Activated B cell treated with CpG ODN at 0.5 μM for 24 hours (primary cell): ENCODE data around the gene TMTC3. TPM values are rescaled to one million over a fixed set of nuclear protein-coding genes. Genes with fewer than 3 reads are reported as not detected.
"Not testable (repeated sequence)": the region's sequence is repeated elsewhere in the genome, so short reads cannot be mapped to it uniquely, and the experiment has no call there.

Experiments
- ATAC-seq: fragments of 200-7000 bp; cut with Tn5 transposase; one replicate; pipeline ENCODE4 v1.10.0; 2021; ENCODE audit warnings: low read depth, mild to moderate bottlenecking, moderate library complexity
- CTCF ChIA-PET: fragments of 350-600 bp; sonication (Branson Sonifier 250); formaldehyde crosslinking; loops from one replicate; lab custom pipeline; 2021; ENCODE audit warnings: antibody characterized with exemption; lab: Charles Lee
- POLR2A ChIA-PET: fragments of 350-600 bp; sonication (Branson Sonifier 250); formaldehyde crosslinking; loops from one replicate; lab custom pipeline; 2021; ENCODE audit warnings: antibody characterized with exemption; lab: Charles Lee
- DNase-seq: peaks from one replicate; pipeline ENCODE4 v3.0.0; 2022
- H3K27ac Mint-ChIP-seq: one replicate; pipeline ENCODE4 v1.8.0; 2020; ENCODE audit warnings: mixed read lengths
- H3K27me3 Mint-ChIP-seq: one replicate; pipeline ENCODE4 v1.8.0; 2021; ENCODE audit warnings: mixed read lengths
- H3K36me3 Mint-ChIP-seq: one replicate; pipeline ENCODE4 v1.8.0; 2021; ENCODE audit warnings: low read depth, mixed read lengths
- H3K4me1 Mint-ChIP-seq: one replicate; pipeline ENCODE4 v1.8.0; 2021; ENCODE audit warnings: mixed read lengths
- H3K4me3 Mint-ChIP-seq: one replicate; pipeline ENCODE4 v1.8.0; 2020; ENCODE audit warnings: mild to moderate bottlenecking, mixed read lengths
- H3K9me3 Mint-ChIP-seq: one replicate; pipeline ENCODE4 v1.8.0; 2020; ENCODE audit warnings: mixed read lengths
- CTCF ChIP-seq: fragments of 200-600 bp; IDR thresholded peaks from one replicate; pipeline ENCODE4 v1.8.0; 2022; ENCODE audit warnings: antibody characterized with exemption, mild to moderate bottlenecking
- intact Hi-C: fragments of 100-400 bp; cut with micrococcal nuclease; formaldehyde crosslinking; loops from one replicate; pipeline ENCODE4 v1.15.1; 2024
- total RNA-seq: library from RNA; stranded (reverse); gene quantifications from 2 replicates; pipeline ENCODE4 v1.2.3, GENCODE V29; 2022

The TMTC3 gene
- total RNA-seq, 1 donor from 2014 or later = 7.4 TPM

- intact Hi-C loops = loop anchor here (5.0 kb wide), 3 partner anchors 63 to 1348 kb away; no protein-coding TSS in a partner anchor
- no peak for ATAC-seq
- H3K36me3 Mint-ChIP-seq = peaks cover 63% of the 10 kb centered on the region
- no peak for TF ChIP-seq CTCF
- POLR2A ChIA-PET = no interaction called here
- H3K9me3 Mint-ChIP-seq = no peaks in the 10 kb centered on the region
- CTCF ChIA-PET = no interaction called here
- no peak for DNase-seq
- H3K27me3 Mint-ChIP-seq = no peaks in the 10 kb centered on the region
- no peaks in the 10 kb centered on the region for H3K4me1 Mint-ChIP-seq
- no peak overlapping the region for H3K4me3 Mint-ChIP-seq
- no peak overlapping the region for H3K27ac Mint-ChIP-seq
These were observed 28.2 kb upstream of the TMTC3 start for GRCh38 chr12:88113871-88114270.

DNA sequence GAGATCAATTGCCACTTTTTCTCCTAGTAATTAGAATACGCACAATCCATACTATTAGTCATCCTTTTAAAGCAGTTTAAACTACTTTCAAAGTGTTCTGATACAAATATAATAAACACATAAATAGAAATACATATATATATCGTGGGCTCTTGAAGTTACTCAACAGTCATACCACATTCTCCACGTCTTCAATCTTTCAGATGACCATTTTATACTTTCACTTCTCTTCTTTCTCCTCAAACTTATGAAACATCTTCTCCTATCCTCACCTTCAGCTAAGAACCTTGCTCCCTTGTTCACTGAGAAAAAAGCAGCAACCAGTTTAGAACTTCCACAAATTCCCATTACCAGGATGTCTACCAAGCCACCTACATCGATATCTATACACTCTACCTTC is 19.4 kb upstream of the TMTC3 start:
- Mint-ChIP-seq H3K27ac (no peak overlapping the region), H3K4me3 (no peak overlapping the region), H3K9me3 (no peaks in the 10 kb centered on the region), H3K4me1 (no peaks in the 10 kb centered on the region), H3K27me3 (no peaks in the 10 kb centered on the region), H3K36me3 (peaks cover 29% of the 10 kb centered on the region)
- intact Hi-C loops = no loop called here
- no peak for ATAC-seq
- ChIA-PET POLR2A (interaction anchor here (1.1 kb wide), 1 partner anchor 19 kb away, joined by 3 read pairs; the partner anchor contains the start of genes CEP290 and TMTC3), CTCF (no interaction called here)
- no peak for TF ChIP-seq CTCF
- DNase-seq = no peak

DNA sequence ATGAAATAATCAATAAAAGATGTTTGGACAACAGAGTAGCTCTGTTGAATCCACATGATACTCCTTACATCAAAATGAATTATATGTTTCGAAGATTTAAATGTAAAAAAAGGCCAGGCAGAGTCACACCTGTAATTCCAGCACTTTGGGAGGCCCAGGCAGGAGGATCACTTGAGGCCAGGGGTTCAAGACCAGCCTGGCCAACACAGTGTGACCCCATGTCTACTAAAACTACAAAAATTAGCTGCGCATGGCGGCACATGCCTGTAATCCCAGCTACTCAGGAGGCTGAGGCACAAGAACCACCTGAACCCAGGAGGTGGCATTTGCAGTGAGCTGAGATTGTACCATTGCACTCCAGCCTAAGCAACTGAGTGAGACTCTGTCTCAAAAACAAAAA is 15.0 kb upstream of the TMTC3 start:
- Mint-ChIP-seq H3K36me3 (peaks cover 28% of the 10 kb centered on the region), H3K9me3 (no peaks in the 10 kb centered on the region), H3K27me3 (no peaks in the 10 kb centered on the region), H3K4me3 (no peak overlapping the region), H3K27ac (no peak overlapping the region), H3K4me1 (no peaks in the 10 kb centered on the region)
- DNase-seq (no peak), ATAC-seq (no peak)
- no peak for TF ChIP-seq CTCF
- intact Hi-C loops = loop anchor here (2.0 kb wide), 1 partner anchor 14 kb away; no protein-coding TSS in a partner anchor
- CTCF ChIA-PET = no interaction called here
- POLR2A ChIA-PET = no interaction called here

DNA sequence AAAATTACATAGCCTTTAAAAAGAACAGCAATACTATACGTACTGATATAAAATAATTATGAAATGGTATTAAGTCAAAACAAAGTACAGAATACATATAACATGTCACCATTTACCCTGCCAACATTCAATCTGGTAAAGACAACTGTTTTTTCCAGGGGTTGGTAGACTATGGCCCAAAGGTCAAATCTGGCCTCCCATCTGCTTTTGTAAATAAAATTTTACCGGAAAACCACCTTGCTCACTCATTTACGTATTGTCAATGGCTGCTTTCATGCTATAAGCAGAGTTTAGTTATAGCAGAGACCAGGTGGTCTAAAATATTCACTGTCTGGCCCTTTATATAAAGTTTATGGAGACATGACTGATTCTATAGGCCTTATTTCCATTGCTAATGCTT is 14.3 kb upstream of the TMTC3 start:
- ChIA-PET CTCF (no interaction called here), POLR2A (no interaction called here)
- DNase-seq (no peak), ATAC-seq (no peak)
- TF ChIP-seq CTCF = no peak
- no peak overlapping the region for H3K4me3 Mint-ChIP-seq
- H3K27ac Mint-ChIP-seq = no peak overlapping the region
- H3K4me1 Mint-ChIP-seq = no peaks in the 10 kb centered on the region
- no peaks in the 10 kb centered on the region for H3K9me3 Mint-ChIP-seq
- no peaks in the 10 kb centered on the region for H3K27me3 Mint-ChIP-seq
- peaks cover 36% of the 10 kb centered on the region for H3K36me3 Mint-ChIP-seq
- intact Hi-C loops = loop anchor here (2.0 kb wide), 1 partner anchor 13 kb away; no protein-coding TSS in a partner anchor

DNA sequence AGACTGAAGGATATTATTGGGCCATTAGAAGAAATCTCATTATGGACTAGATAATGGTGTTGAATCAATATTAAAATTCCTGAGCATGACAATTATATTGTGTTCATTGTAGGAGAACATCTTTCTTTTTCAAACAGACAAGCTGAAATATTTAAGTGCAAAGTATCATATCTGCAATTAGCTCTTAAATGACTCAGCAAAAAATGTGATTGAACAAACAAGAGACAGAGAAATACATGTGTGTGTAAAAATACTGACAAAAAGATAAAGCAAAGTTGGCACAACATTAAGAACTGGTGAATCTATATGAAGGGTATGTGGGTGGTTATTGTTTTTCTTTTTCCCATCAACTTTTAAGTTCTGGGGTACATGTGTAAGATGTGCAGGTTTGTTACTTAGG is 9.7 kb upstream of the TMTC3 start:
- DNase-seq = no peak
- Mint-ChIP-seq H3K4me1 (no peaks in the 10 kb centered on the region), H3K36me3 (peaks cover 54% of the 10 kb centered on the region), H3K4me3 (no peak overlapping the region), H3K9me3 (no peaks in the 10 kb centered on the region), H3K27ac (no peak overlapping the region), H3K27me3 (no peaks in the 10 kb centered on the region)
- no peak for ATAC-seq
- intact Hi-C loops = no loop called here
- TF ChIP-seq CTCF = no peak
- ChIA-PET POLR2A (interaction anchor here (1.5 kb wide), 1 partner anchor 10 kb away, joined by 3 read pairs; the partner anchor contains the start of genes CEP290 and TMTC3), CTCF (no interaction called here)

DNA sequence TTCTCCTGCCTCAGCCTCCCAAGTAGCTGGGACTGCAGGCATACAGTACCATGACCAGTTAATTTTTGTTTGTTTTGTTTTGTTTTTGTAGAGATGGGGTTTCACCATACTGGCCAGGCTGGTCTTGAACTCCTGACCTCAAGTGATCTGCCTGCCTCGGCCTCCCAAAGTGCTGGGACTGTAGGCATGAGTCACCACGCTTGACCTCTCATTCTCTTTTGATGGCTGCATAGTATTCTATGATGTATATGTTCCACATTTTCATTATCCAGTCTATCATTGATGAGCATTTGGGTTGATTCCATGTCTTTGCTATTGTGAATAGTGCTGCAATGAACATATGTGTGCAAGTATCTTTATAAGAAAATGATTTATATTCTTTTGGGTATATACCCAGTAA is 8.9 kb upstream of the TMTC3 start:
- ATAC-seq, DNase-seq, H3K4me3 Mint-ChIP-seq, H3K27ac Mint-ChIP-seq, H3K27me3 Mint-ChIP-seq, H3K9me3 Mint-ChIP-seq, H3K4me1 Mint-ChIP-seq, intact Hi-C loops, CTCF ChIA-PET: not testable (repeated sequence)
- H3K36me3 Mint-ChIP-seq = peaks cover 56% of the 10 kb centered on the region
- POLR2A ChIA-PET = interaction anchor here (1.5 kb wide), 1 partner anchor 9 kb away, joined by 3 read pairs; the partner anchor contains the start of genes CEP290 and TMTC3

DNA sequence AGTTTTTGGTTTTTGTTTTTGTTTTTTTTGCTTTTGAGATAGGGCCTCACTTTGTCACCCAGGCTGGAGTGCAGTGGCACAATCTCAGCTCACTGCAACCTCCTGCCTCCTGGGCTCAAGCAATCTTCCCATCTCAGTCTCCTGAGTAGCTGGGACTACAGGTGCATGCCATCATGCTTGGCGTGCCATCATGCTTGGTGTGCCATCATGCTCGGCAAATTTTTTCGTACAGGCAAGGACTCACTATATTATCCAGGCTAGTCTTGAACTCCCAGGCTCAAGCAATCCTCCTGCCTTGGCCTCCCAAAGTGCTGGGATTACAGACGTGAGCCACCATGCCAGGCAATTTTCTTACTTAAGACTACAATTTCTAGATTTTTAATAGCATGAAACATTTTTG is 2.4 kb upstream of the TMTC3 start:
- Mint-ChIP-seq H3K36me3 (peaks cover 46% of the 10 kb centered on the region), H3K4me1 (peaks cover 26% of the 10 kb centered on the region)
- H3K9me3 Mint-ChIP-seq, H3K4me3 Mint-ChIP-seq, H3K27me3 Mint-ChIP-seq, POLR2A ChIA-PET, DNase-seq, ATAC-seq, CTCF ChIA-PET, H3K27ac Mint-ChIP-seq: not testable (repeated sequence)
- intact Hi-C loops = loop anchor here (2.0 to 5.0 kb wide), 2 partner anchors 13 to 1213 kb away; partner anchors contain the start of gene DUSP6
